Calu3 (cell line): ENCODE measurements around the gene SMS. TPM values are rescaled to one million over a fixed set of nuclear protein-coding genes. Genes with fewer than 3 reads are reported as not detected.
A peak's percentile ranks its signal among the peaks of the same experiment; 100 is the strongest.

ENCODE experiments used
- BruUV-seq: library from RNA; stranded (reverse); fragments of 400-500 nt; replicated peaks from 2 replicates; lab custom pipeline; 2021; lab: Mats Ljungman, UMichigan
- CTCF ChIA-PET: fragments of 300-600 bp; sonication (Branson Sonifier 250); formaldehyde crosslinking; loops from one replicate; lab custom pipeline; 2022; ENCODE audit warnings: antibody characterized with exemption; lab: Charles Lee
- DNase-seq: peaks from one replicate; pipeline ENCODE4 v3.0.0; 2022
- H3K27ac Mint-ChIP-seq: one replicate; pipeline ENCODE4 v1.8.0; 2022; ENCODE audit warnings: mixed read lengths; ENCODE audit not compliant: unreplicated experiment
- H3K27me3 Mint-ChIP-seq: one replicate; pipeline ENCODE4 v1.8.0; 2022; ENCODE audit warnings: mixed read lengths; ENCODE audit not compliant: unreplicated experiment
- H3K36me3 Mint-ChIP-seq: one replicate; pipeline ENCODE4 v1.8.0; 2022; ENCODE audit warnings: mild to moderate bottlenecking, moderate library complexity, mixed read lengths; ENCODE audit not compliant: insufficient read depth, unreplicated experiment
- H3K4me1 Mint-ChIP-seq: one replicate; pipeline ENCODE4 v1.8.0; 2022; ENCODE audit warnings: mild to moderate bottlenecking, low read depth, mixed read lengths; ENCODE audit not compliant: unreplicated experiment
- H3K4me3 Mint-ChIP-seq: one replicate; pipeline ENCODE4 v1.8.0; 2022; ENCODE audit warnings: mild to moderate bottlenecking, low read depth, moderate library complexity, mixed read lengths; ENCODE audit not compliant: unreplicated experiment
- H3K9me3 Mint-ChIP-seq: one replicate; pipeline ENCODE4 v1.8.0; 2022; ENCODE audit warnings: low read depth, mixed read lengths; ENCODE audit not compliant: unreplicated experiment
- intact Hi-C: fragments of 100-400 bp; cut with micrococcal nuclease; formaldehyde crosslinking; loops from one replicate; pipeline ENCODE4 v1.10.0; 2022; ENCODE audit not compliant: unreplicated experiment
- total RNA-seq: library from RNA; stranded (reverse); gene quantifications from 2 replicates; pipeline ENCODE4 v1.2.3, GENCODE V29; 2022
- TF ChIP-seq, protein P1 (sequence below): fragments of 200-600 bp; IDR thresholded peaks from one replicate; pipeline ENCODE4 v1.8.0; 2022; ENCODE audit warnings: antibody characterized with exemption; ENCODE audit not compliant: unreplicated experiment

SMS gene
- total RNA-seq, 1 experiment from 2014 or later, result 225 TPM

- BruUV-seq, result no TSS peak
- DNase-seq, result no peak
- no peaks in the 10 kb centered on the region for H3K36me3 Mint-ChIP-seq
- TF ChIP-seq, protein P1, sequence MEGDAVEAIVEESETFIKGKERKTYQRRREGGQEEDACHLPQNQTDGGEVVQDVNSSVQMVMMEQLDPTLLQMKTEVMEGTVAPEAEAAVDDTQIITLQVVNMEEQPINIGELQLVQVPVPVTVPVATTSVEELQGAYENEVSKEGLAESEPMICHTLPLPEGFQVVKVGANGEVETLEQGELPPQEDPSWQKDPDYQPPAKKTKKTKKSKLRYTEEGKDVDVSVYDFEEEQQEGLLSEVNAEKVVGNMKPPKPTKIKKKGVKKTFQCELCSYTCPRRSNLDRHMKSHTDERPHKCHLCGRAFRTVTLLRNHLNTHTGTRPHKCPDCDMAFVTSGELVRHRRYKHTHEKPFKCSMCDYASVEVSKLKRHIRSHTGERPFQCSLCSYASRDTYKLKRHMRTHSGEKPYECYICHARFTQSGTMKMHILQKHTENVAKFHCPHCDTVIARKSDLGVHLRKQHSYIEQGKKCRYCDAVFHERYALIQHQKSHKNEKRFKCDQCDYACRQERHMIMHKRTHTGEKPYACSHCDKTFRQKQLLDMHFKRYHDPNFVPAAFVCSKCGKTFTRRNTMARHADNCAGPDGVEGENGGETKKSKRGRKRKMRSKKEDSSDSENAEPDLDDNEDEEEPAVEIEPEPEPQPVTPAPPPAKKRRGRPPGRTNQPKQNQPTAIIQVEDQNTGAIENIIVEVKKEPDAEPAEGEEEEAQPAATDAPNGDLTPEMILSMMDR, result no peak
- no peak overlapping the region for H3K4me3 Mint-ChIP-seq
- no peaks in the 10 kb centered on the region for H3K9me3 Mint-ChIP-seq
- intact Hi-C loops, result no loop called here
- H3K4me1 Mint-ChIP-seq, result no peaks in the 10 kb centered on the region
- no peak overlapping the region for H3K27ac Mint-ChIP-seq
- H3K27me3 Mint-ChIP-seq, result no peaks in the 10 kb centered on the region
- CTCF ChIA-PET, result no interaction called here
Observed at GRCh38 chrX:21911481-21911880, 29.0 kb upstream of the SMS start.

GRCh38 chrX:21912220-21912619 lies 28.3 kb upstream of the SMS start:
- CTCF ChIA-PET, result no interaction called here
- no peaks in the 10 kb centered on the region for H3K36me3 Mint-ChIP-seq
- H3K4me1 Mint-ChIP-seq, result no peaks in the 10 kb centered on the region
- no peaks in the 10 kb centered on the region for H3K9me3 Mint-ChIP-seq
- BruUV-seq, result no TSS peak
- H3K4me3 Mint-ChIP-seq, result no peak overlapping the region
- H3K27ac Mint-ChIP-seq, result peak overlapping the region; percentile 7
- H3K27me3 Mint-ChIP-seq, result no peaks in the 10 kb centered on the region
- intact Hi-C loops, result no loop called here
- TF ChIP-seq, protein P1, result no peak
- no peak for DNase-seq

GRCh38 chrX:21912989-21913388 lies 27.5 kb upstream of the SMS start:
- intact Hi-C loops, result no loop called here
- H3K27me3 Mint-ChIP-seq, result no peaks in the 10 kb centered on the region
- TF ChIP-seq, protein P1, result no peak
- no peak for DNase-seq
- BruUV-seq, result no TSS peak
- no peaks in the 10 kb centered on the region for H3K36me3 Mint-ChIP-seq
- peaks cover 2% of the 10 kb centered on the region for H3K9me3 Mint-ChIP-seq
- CTCF ChIA-PET, result no interaction called here
- H3K4me3 Mint-ChIP-seq, result no peak overlapping the region
- H3K27ac Mint-ChIP-seq, result no peak overlapping the region
- no peaks in the 10 kb centered on the region for H3K4me1 Mint-ChIP-seq

DNA sequence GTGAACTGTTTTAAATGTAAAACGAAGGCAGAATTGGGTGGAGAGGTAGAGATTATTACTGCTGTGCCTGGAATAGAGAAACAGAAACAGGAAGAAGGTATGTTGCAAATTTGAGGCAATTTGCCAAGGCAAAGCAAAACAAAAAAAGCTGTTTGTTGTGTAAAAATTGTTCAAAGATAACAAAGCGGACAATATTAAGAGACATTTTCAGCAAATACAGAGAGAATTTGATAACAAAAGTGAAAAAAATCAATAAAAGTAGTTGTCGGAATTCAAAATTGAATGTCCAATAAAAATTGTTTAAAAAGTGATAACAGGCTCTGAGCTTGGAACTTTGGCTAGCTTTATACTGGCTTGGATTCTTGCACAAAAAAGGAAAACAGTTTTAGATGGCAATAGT lies 14.4 kb upstream of the SMS start:
- TSS peak; percentile 84 for BruUV-seq
- peaks cover 23% of the 10 kb centered on the region for H3K4me1 Mint-ChIP-seq
- peak overlapping the region; percentile 86 for H3K27ac Mint-ChIP-seq
- TF ChIP-seq, protein P1, result no peak
- H3K9me3 Mint-ChIP-seq, result peaks cover 7% of the 10 kb centered on the region
- intact Hi-C loops, result loop anchor here (5.0 kb wide), 1 partner anchor 46 kb away; no protein-coding TSS in a partner anchor
- H3K4me3 Mint-ChIP-seq, result peak overlapping the region; percentile 17
- H3K27me3 Mint-ChIP-seq, result no peaks in the 10 kb centered on the region
- H3K36me3 Mint-ChIP-seq, result peaks cover 5% of the 10 kb centered on the region
- CTCF ChIA-PET, result no interaction called here
- no peak for DNase-seq
